ENCODE data around the gene LSR.

- TF ChIP-seq POLR2AphosphoS5 (IDR thresholded peaks at IDR 0.05; ENCODE audit: insufficient read depth in 1 of 2, low read depth in 1 of 2) (no peak), CTCF (IDR thresholded peaks at IDR 0.05) (no peak)
Measured at GRCh38 chr19:35212241-35212640, 36.6 kb upstream of the LSR start.
